Neural progenitor cell (in vitro differentiated cells): ENCODE results near the gene ALG1. TPM values are rescaled to one million over a fixed set of nuclear protein-coding genes. Genes with fewer than 3 reads are reported as not detected.

Experiments used
- DNase-seq: peaks from one replicate; pipeline ENCODE4 v3.0.0-alpha.2; 2016; ENCODE audit warnings: low spot score
- H2AFZ ChIP-seq: fragments of 200-600 bp; sonication (generic); replicated peaks from 2 replicates; pipeline ENCODE4 v1.6.1; 2016; ENCODE audit warnings: antibody characterized with exemption
- H3F3A ChIP-seq: fragments of 200-600 bp; sonication (generic); 2 replicates; pipeline ENCODE4 v1.6.1; 2016; ENCODE audit warnings: antibody characterized with exemption, low read depth
- H3K27ac ChIP-seq: fragments of 200-600 bp; sonication (generic); 2 replicates; pipeline ENCODE4 v1.5.1; 2016; ENCODE audit warnings: mild to moderate bottlenecking
- H3K27me3 ChIP-seq: fragments of 200-600 bp; sonication (generic); 2 replicates; pipeline ENCODE4 v1.6.1; 2016; ENCODE audit warnings: mild to moderate bottlenecking, moderate library complexity
- H3K36me3 ChIP-seq: fragments of 200-600 bp; sonication (generic); 2 replicates; pipeline ENCODE4 v1.5.1; 2016
- H3K4me1 ChIP-seq: fragments of 200-600 bp; sonication (generic); 2 replicates; pipeline ENCODE4 v1.6.1; 2016; ENCODE audit warnings: mixed run types
- H3K4me2 ChIP-seq: fragments of 200-600 bp; sonication (generic); 2 replicates; pipeline ENCODE4 v1.6.1; 2016
- H3K4me3 ChIP-seq: fragments of 200-600 bp; sonication (generic); 2 replicates; pipeline ENCODE4 v1.5.1; 2016
- H3K79me2 ChIP-seq: fragments of 200-600 bp; sonication (generic); 2 replicates; pipeline ENCODE4 v1.6.1; 2016; ENCODE audit warnings: low read depth
- H3K9ac ChIP-seq: fragments of 200-600 bp; sonication (generic); 2 replicates; pipeline ENCODE4 v1.6.1; 2016
- H3K9me3 ChIP-seq: fragments of 200-600 bp; sonication (generic); 2 replicates; pipeline ENCODE4 v1.5.1; 2016; ENCODE audit warnings: low read depth
- H4K20me1 ChIP-seq: fragments of 200-600 bp; sonication (generic); 2 replicates; pipeline ENCODE4 v1.6.1; 2016; ENCODE audit warnings: low read depth
- H3K27ac Mint-ChIP-seq: 3 replicates; pipeline ENCODE4 v1.8.0; 2021; ENCODE audit warnings: mixed read lengths
- H3K27me3 Mint-ChIP-seq: 2 replicates; pipeline ENCODE4 v1.8.0; 2022; ENCODE audit warnings: low read depth, mild to moderate bottlenecking, inconsistent platforms, moderate library complexity, mixed read lengths; ENCODE audit not compliant: insufficient read depth
- H3K36me3 Mint-ChIP-seq: 3 replicates; pipeline ENCODE4 v1.8.0; 2021; ENCODE audit warnings: mixed read lengths
- H3K4me1 Mint-ChIP-seq: 3 replicates; pipeline ENCODE4 v1.8.0; 2021; ENCODE audit warnings: mixed read lengths
- H3K4me3 Mint-ChIP-seq: 3 replicates; pipeline ENCODE4 v1.8.0; 2021; ENCODE audit warnings: mild to moderate bottlenecking, moderate library complexity, mixed read lengths
- H3K9me3 Mint-ChIP-seq: 3 replicates; pipeline ENCODE4 v1.8.0; 2020; ENCODE audit warnings: mixed read lengths
- CTCF ChIP-seq: fragments of 200-600 bp; sonication (generic); IDR thresholded peaks from 2 replicates; pipeline ENCODE4 v1.5.1; 2017; ENCODE audit warnings: antibody characterized with exemption, mild to moderate bottlenecking
- EZH2 ChIP-seq: fragments of 200-600 bp; sonication (generic); IDR thresholded peaks from 2 replicates; pipeline ENCODE4 v1.6.1; 2017; ENCODE audit warnings: antibody characterized with exemption, mild to moderate bottlenecking, moderate library complexity
- EZH2phosphoT487 ChIP-seq: fragments of 200-600 bp; sonication (generic); IDR thresholded peaks from 2 replicates; pipeline ENCODE4 v1.6.1; 2017; ENCODE audit warnings: antibody characterized with exemption
- total RNA-seq: library from RNA; depleted of rRNA; stranded (reverse); fragments of >200 nt; gene quantifications from 2 replicates; pipeline ENCODE4 v1.2.3, GENCODE V29; 2015; ENCODE audit warnings: low replicate concordance

ALG1 gene
- total RNA-seq, 1 donor from 2014 or later: 6.1 TPM

- Histone ChIP-seq H3K9me3 (no peaks in the 10 kb centered on the region), H4K20me1 (no peaks in the 10 kb centered on the region), H3K79me2 (no peaks in the 10 kb centered on the region), H3K27ac (no peak overlapping the region), H3K9ac (no peak overlapping the region), H3K4me3 (no peak overlapping the region), H3K36me3 (no peaks in the 10 kb centered on the region), H3K4me1 (peaks cover 6% of the 10 kb centered on the region), H3K4me2 (no peak overlapping the region), H2AFZ (peak overlapping the region; percentile 50), H3K27me3 (peaks cover 7% of the 10 kb centered on the region), H3F3A (peaks cover 11% of the 10 kb centered on the region)
- H3K27ac Mint-ChIP-seq: no peak overlapping the region
- no peaks in the 10 kb centered on the region for H3K36me3 Mint-ChIP-seq
- peaks cover 21% of the 10 kb centered on the region for H3K4me1 Mint-ChIP-seq
- H3K9me3 Mint-ChIP-seq: no peaks in the 10 kb centered on the region
- peaks cover 8% of the 10 kb centered on the region for H3K27me3 Mint-ChIP-seq
- DNase-seq: no peak
- peak overlapping the region; percentile 16 for H3K4me3 Mint-ChIP-seq
- TF ChIP-seq EZH2phosphoT487 (no peak), EZH2 (no peak), CTCF (no peak)
Measured at GRCh38 chr16:5036228-5037156, 35.2 kb upstream of the ALG1 start.

- no peak overlapping the region for H3K4me3 ChIP-seq
- no peak overlapping the region for H3K9ac ChIP-seq
- no peaks in the 10 kb centered on the region for H3K9me3 ChIP-seq
- Mint-ChIP-seq H3K27me3 (peaks cover 5% of the 10 kb centered on the region), H3K9me3 (no peaks in the 10 kb centered on the region), H3K27ac (no peak overlapping the region), H3K4me1 (peaks cover 4% of the 10 kb centered on the region), H3K36me3 (no peaks in the 10 kb centered on the region), H3K4me3 (no peak overlapping the region)
- peaks cover 11% of the 10 kb centered on the region for H3F3A ChIP-seq
- H3K79me2 ChIP-seq: no peaks in the 10 kb centered on the region
- no peak overlapping the region for H2AFZ ChIP-seq
- TF ChIP-seq EZH2 (no peak), EZH2phosphoT487 (no peak), CTCF (no peak)
- no peak overlapping the region for H3K27ac ChIP-seq
- no peaks in the 10 kb centered on the region for H3K27me3 ChIP-seq
- DNase-seq: no peak
- H3K36me3 ChIP-seq: no peaks in the 10 kb centered on the region
- no peaks in the 10 kb centered on the region for H3K4me1 ChIP-seq
- H3K4me2 ChIP-seq: no peak overlapping the region
- H4K20me1 ChIP-seq: no peaks in the 10 kb centered on the region
Measured at GRCh38 chr16:5040451-5040850, 31.2 kb upstream of the ALG1 start.

GRCh38 chr16:5041600-5042133, 30.0 kb upstream of the ALG1 start:
- no peaks in the 10 kb centered on the region for H4K20me1 ChIP-seq
- Mint-ChIP-seq H3K27ac (no peak overlapping the region), H3K9me3 (no peaks in the 10 kb centered on the region), H3K36me3 (no peaks in the 10 kb centered on the region), H3K4me1 (no peaks in the 10 kb centered on the region), H3K27me3 (peaks cover 5% of the 10 kb centered on the region), H3K4me3 (no peak overlapping the region)
- H3K4me3 ChIP-seq: no peak overlapping the region
- H3K27me3 ChIP-seq: no peaks in the 10 kb centered on the region
- no peak for DNase-seq
- no peak overlapping the region for H3K4me2 ChIP-seq
- no peak overlapping the region for H3K27ac ChIP-seq
- H3F3A ChIP-seq: peaks cover 1% of the 10 kb centered on the region
- H3K79me2 ChIP-seq: no peaks in the 10 kb centered on the region
- no peak overlapping the region for H3K9ac ChIP-seq
- TF ChIP-seq EZH2: no peak
- no peak for TF ChIP-seq CTCF
- TF ChIP-seq EZH2phosphoT487: no peak
- H3K9me3 ChIP-seq: no peaks in the 10 kb centered on the region
- H3K4me1 ChIP-seq: no peaks in the 10 kb centered on the region
- H3K36me3 ChIP-seq: no peaks in the 10 kb centered on the region
- H2AFZ ChIP-seq: no peak overlapping the region
